ENCODE data around the gene IL1RAP.
"Not testable (repeated sequence)": the region's sequence is repeated elsewhere in the genome, so short reads cannot be mapped to it uniquely, and the experiment has no call there.

IL1RAP gene

GRCh38 chr3:190676481-190676880, 162.6 kb downstream of the IL1RAP start:
- Histone ChIP-seq H3K4me3 (ENCODE audit: low read depth, low read length) (no peak overlapping the region), H3K27ac (no peak overlapping the region), H3K36me3 (no peaks in the 10 kb centered on the region), H3K9me3 (ENCODE audit: severe bottlenecking) (no peaks in the 10 kb centered on the region), H3K27me3 (ENCODE audit: insufficient read depth, low read depth, severe bottlenecking) (no peaks in the 10 kb centered on the region)
- no peak for DNase-seq
- TF ChIP-seq CTCF (IDR thresholded peaks at IDR 0.05; ENCODE audit: low read depth, low read length), result no peak

GRCh38 chr3:190677001-190677400, 163.1 kb downstream of the IL1RAP start:
- Histone ChIP-seq H3K4me3 (ENCODE audit: low read depth, low read length) (no peak overlapping the region), H3K9me3 (ENCODE audit: severe bottlenecking) (no peaks in the 10 kb centered on the region), H3K27me3 (ENCODE audit: insufficient read depth, low read depth, severe bottlenecking) (no peaks in the 10 kb centered on the region), H3K27ac (no peak overlapping the region), H3K36me3 (no peaks in the 10 kb centered on the region)
- TF ChIP-seq CTCF (IDR thresholded peaks at IDR 0.05; ENCODE audit: low read depth, low read length), result no peak
- DNase-seq, result no peak

GRCh38 chr3:190677868-190678267, 164.0 kb downstream of the IL1RAP start:
- not testable (repeated sequence) for H3K27me3 ChIP-seq (ENCODE audit: insufficient read depth, low read depth, severe bottlenecking); H3K36me3 ChIP-seq; DNase-seq; H3K27ac ChIP-seq; H3K4me3 ChIP-seq (ENCODE audit: low read depth, low read length); H3K9me3 ChIP-seq (ENCODE audit: severe bottlenecking)

GRCh38 chr3:190680691-190681090, 166.8 kb downstream of the IL1RAP start:
- H3K9me3 ChIP-seq (ENCODE audit: severe bottlenecking), result no peaks in the 10 kb centered on the region
- peak; percentile 16 for DNase-seq
- TF ChIP-seq CTCF (IDR thresholded peaks at IDR 0.05; ENCODE audit: low read depth, low read length), result no peak
- no peaks in the 10 kb centered on the region for H3K27me3 ChIP-seq (ENCODE audit: insufficient read depth, low read depth, severe bottlenecking)
- no peaks in the 10 kb centered on the region for H3K36me3 ChIP-seq
- no peak overlapping the region for H3K27ac ChIP-seq
- H3K4me3 ChIP-seq (ENCODE audit: low read depth, low read length), result no peak overlapping the region

GRCh38 chr3:190684776-190685175, 170.9 kb downstream of the IL1RAP start:
- no peak for DNase-seq
- no peak overlapping the region for H3K27ac ChIP-seq
- H3K27me3 ChIP-seq (ENCODE audit: insufficient read depth, low read depth, severe bottlenecking), result no peaks in the 10 kb centered on the region
- no peak overlapping the region for H3K4me3 ChIP-seq (ENCODE audit: low read depth, low read length)
- H3K9me3 ChIP-seq (ENCODE audit: severe bottlenecking), result no peaks in the 10 kb centered on the region
- no peak for TF ChIP-seq CTCF (IDR thresholded peaks at IDR 0.05; ENCODE audit: low read depth, low read length)
- no peaks in the 10 kb centered on the region for H3K36me3 ChIP-seq

GRCh38 chr3:190686011-190686410, 172.1 kb downstream of the IL1RAP start:
- TF ChIP-seq CTCF (IDR thresholded peaks at IDR 0.05; ENCODE audit: low read depth, low read length), result no peak
- DNase-seq, result no peak
- no peak overlapping the region for H3K4me3 ChIP-seq (ENCODE audit: low read depth, low read length)
- H3K27me3 ChIP-seq (ENCODE audit: insufficient read depth, low read depth, severe bottlenecking), result no peaks in the 10 kb centered on the region
- no peaks in the 10 kb centered on the region for H3K36me3 ChIP-seq
- no peaks in the 10 kb centered on the region for H3K9me3 ChIP-seq (ENCODE audit: severe bottlenecking)
- no peak overlapping the region for H3K27ac ChIP-seq
